ENCODE measurements around the gene PODXL2. TPM values are rescaled to one million over a fixed set of nuclear protein-coding genes. Genes with fewer than 3 reads are reported as not detected.

The PODXL2 gene
- total RNA-seq, 3 donors from 2014 or later (not counting 1 experiment from before 2014, with no cell fraction given): 2.2 to 3.5 (median 2.7) TPM

DNA sequence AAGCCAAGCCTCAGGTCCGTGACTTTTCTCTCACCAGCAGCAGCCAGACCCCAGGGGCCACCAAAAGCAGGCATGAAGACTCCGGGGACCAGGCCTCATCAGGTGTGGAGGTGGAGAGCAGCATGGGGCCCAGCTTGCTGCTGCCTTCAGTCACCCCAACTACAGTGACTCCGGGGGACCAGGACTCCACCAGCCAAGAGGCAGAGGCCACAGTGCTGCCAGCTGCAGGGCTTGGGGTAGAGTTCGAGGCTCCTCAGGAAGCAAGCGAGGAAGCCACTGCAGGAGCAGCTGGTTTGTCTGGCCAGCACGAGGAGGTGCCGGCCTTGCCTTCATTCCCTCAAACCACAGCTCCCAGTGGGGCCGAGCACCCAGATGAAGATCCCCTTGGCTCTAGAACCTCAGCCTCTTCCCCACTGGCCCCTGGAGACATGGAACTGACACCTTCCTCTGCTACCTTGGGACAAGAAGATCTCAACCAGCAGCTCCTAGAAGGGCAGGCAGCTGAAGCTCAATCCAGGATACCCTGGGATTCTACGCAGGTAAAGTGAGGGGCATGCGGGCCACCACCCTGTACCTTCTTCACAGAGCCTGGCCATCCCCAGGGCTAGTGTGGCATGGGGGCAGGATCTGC is 31.8 kb downstream of the PODXL2 start:
- H3K36me3 Mint-ChIP-seq: no peaks in the 10 kb centered on the region
- Histone ChIP-seq H3K4me3 (ENCODE audit: low read length) (no peak overlapping the region), H3K4me1 (ENCODE audit: control insufficient read depth, insufficient read depth, low read length) (no peaks in the 10 kb centered on the region), H3K27me3 (ENCODE audit: control insufficient read depth, insufficient read depth, low read length) (no peaks in the 10 kb centered on the region), H3K9me3 (ENCODE audit: control insufficient read depth, insufficient read depth, low read length) (no peaks in the 10 kb centered on the region), H3K36me3 (ENCODE audit: control insufficient read depth, insufficient read depth, low read length) (no peaks in the 10 kb centered on the region), H3K27ac (ENCODE audit: low read length) (no peak overlapping the region)
- TF ChIP-seq, protein P1, sequence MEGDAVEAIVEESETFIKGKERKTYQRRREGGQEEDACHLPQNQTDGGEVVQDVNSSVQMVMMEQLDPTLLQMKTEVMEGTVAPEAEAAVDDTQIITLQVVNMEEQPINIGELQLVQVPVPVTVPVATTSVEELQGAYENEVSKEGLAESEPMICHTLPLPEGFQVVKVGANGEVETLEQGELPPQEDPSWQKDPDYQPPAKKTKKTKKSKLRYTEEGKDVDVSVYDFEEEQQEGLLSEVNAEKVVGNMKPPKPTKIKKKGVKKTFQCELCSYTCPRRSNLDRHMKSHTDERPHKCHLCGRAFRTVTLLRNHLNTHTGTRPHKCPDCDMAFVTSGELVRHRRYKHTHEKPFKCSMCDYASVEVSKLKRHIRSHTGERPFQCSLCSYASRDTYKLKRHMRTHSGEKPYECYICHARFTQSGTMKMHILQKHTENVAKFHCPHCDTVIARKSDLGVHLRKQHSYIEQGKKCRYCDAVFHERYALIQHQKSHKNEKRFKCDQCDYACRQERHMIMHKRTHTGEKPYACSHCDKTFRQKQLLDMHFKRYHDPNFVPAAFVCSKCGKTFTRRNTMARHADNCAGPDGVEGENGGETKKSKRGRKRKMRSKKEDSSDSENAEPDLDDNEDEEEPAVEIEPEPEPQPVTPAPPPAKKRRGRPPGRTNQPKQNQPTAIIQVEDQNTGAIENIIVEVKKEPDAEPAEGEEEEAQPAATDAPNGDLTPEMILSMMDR (IDR thresholded peaks at IDR 0.05): no peak
- no peak for ATAC-seq
- intact Hi-C loops (cut with micrococcal nuclease): no loop called here
- H3K4me3 Mint-ChIP-seq: no peak overlapping the region
- H3K4me1 Mint-ChIP-seq: no peaks in the 10 kb centered on the region
- DNase-seq: no peak
- peaks cover 4 to 14% of the 10 kb centered on the region in 2 donors for H3K27me3 Mint-ChIP-seq (ENCODE audit: low read depth in 2 of 2)
- no peak overlapping the region for H3K27ac Mint-ChIP-seq
- H3K9me3 Mint-ChIP-seq: no peaks in the 10 kb centered on the region
- 91% methylated on average over 10 of the region's 10 CpGs for WGBS (ENCODE audit: insufficient coverage)

DNA sequence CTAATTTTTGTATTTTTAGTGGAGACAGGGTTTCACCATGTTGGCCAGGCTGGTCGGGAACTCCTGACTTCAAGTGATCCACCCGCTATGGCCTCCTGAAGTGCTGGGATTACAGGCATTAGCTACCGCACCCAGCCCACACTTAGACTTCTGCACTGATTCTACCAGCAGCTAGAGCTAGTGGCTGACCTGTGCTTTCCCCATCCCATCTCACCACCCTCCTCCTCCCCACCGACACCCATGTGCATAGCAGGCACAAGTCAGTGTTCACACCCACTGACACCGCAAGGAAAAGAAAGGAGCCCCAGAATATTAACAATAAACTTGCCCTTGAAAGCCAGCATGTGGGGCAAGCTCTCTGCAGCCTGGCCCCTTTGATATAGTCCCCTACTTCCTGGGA is 32.6 kb downstream of the PODXL2 start:
- DNase-seq (no peak), ATAC-seq (no peak)
- Histone ChIP-seq H3K27me3 (ENCODE audit: control insufficient read depth, insufficient read depth, low read length) (no peaks in the 10 kb centered on the region), H3K4me1 (ENCODE audit: control insufficient read depth, insufficient read depth, low read length) (no peaks in the 10 kb centered on the region), H3K36me3 (ENCODE audit: control insufficient read depth, insufficient read depth, low read length) (no peaks in the 10 kb centered on the region), H3K4me3 (ENCODE audit: low read length) (no peak overlapping the region), H3K9me3 (ENCODE audit: control insufficient read depth, insufficient read depth, low read length) (no peaks in the 10 kb centered on the region), H3K27ac (ENCODE audit: low read length) (no peak overlapping the region)
- Mint-ChIP-seq H3K27ac (no peak overlapping the region), H3K9me3 (no peaks in the 10 kb centered on the region), H3K36me3 (no peaks in the 10 kb centered on the region), H3K27me3 (ENCODE audit: low read depth in 2 of 2) (peaks cover 4 to 14% of the 10 kb centered on the region in 2 donors), H3K4me3 (no peak overlapping the region), H3K4me1 (no peaks in the 10 kb centered on the region)
- TF ChIP-seq, protein P1 (IDR thresholded peaks at IDR 0.05): no peak
- WGBS (ENCODE audit: insufficient coverage): 89% methylated on average over 5 of the region's 5 CpGs
- intact Hi-C loops (cut with micrococcal nuclease): no loop called here

DNA sequence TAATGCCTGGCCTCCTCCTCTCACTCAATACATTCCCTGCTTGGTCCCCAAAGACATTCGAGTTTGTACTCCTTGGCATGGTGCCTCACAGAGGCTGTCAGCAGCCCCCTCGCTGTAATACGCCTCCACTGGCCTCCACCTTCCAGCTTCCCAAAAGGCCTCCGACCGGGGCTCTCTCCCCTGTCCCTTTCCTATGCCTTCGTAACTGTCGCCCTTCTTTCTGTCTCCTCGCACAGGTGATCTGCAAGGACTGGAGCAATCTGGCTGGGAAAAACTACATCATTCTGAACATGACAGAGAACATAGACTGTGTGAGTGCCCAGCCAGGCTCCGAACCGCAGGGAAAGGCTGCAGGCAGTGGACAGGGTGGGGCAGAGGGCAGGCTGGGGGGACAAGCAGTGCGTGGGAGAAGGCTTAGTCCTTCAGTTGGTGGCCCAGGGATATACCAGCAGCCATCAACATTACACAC is 33.0 kb downstream of the PODXL2 start:
- no peaks in the 10 kb centered on the region for H3K4me1 ChIP-seq (ENCODE audit: control insufficient read depth, insufficient read depth, low read length)
- no peak for DNase-seq
- H3K4me3 Mint-ChIP-seq: no peak overlapping the region
- H3K4me3 ChIP-seq (ENCODE audit: low read length): no peak overlapping the region
- no peaks in the 10 kb centered on the region for H3K36me3 Mint-ChIP-seq
- H3K27ac ChIP-seq (ENCODE audit: low read length): no peak overlapping the region
- H3K27me3 ChIP-seq (ENCODE audit: control insufficient read depth, insufficient read depth, low read length): no peaks in the 10 kb centered on the region
- WGBS (ENCODE audit: insufficient coverage): 92% methylated on average over 11 of the region's 11 CpGs
- H3K9me3 Mint-ChIP-seq: no peaks in the 10 kb centered on the region
- peaks cover 4 to 14% of the 10 kb centered on the region in 2 donors for H3K27me3 Mint-ChIP-seq (ENCODE audit: low read depth in 2 of 2)
- TF ChIP-seq, protein P1 (IDR thresholded peaks at IDR 0.05): no peak
- no peaks in the 10 kb centered on the region for H3K36me3 ChIP-seq (ENCODE audit: control insufficient read depth, insufficient read depth, low read length)
- no peak overlapping the region for H3K27ac Mint-ChIP-seq
- ATAC-seq: no peak
- H3K9me3 ChIP-seq (ENCODE audit: control insufficient read depth, insufficient read depth, low read length): no peaks in the 10 kb centered on the region
- intact Hi-C loops (cut with micrococcal nuclease): no loop called here
- H3K4me1 Mint-ChIP-seq: no peaks in the 10 kb centered on the region

DNA sequence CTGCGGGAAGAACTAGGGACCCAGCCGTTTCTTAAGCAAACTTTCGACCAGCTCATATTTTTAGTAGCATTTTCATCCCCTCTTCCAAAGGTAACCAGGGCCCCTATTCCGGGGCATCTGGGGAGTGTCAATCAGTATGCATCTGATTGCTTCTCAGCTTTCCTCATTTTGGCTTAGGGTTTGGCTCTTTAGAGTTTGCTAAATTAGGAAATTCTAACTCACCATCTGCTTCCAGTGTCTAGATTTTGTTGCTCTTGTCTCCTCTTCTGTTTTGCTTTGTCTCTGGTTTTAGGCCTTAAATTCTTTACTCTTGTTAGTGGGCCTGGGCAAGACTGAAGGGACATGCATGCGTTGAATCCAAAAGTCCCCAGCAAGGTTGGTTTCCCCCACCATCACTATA is 34.2 kb downstream of the PODXL2 start:
- Histone ChIP-seq H3K4me1 (ENCODE audit: control insufficient read depth, insufficient read depth, low read length) (no peaks in the 10 kb centered on the region), H3K27ac (ENCODE audit: low read length) (no peak overlapping the region), H3K27me3 (ENCODE audit: control insufficient read depth, insufficient read depth, low read length) (no peaks in the 10 kb centered on the region), H3K9me3 (ENCODE audit: control insufficient read depth, insufficient read depth, low read length) (no peaks in the 10 kb centered on the region), H3K4me3 (ENCODE audit: low read length) (no peak overlapping the region), H3K36me3 (ENCODE audit: control insufficient read depth, insufficient read depth, low read length) (no peaks in the 10 kb centered on the region)
- H3K36me3 Mint-ChIP-seq: no peaks in the 10 kb centered on the region
- no peak overlapping the region for H3K27ac Mint-ChIP-seq
- 93% methylated on average over 5 of the region's 5 CpGs for WGBS (ENCODE audit: insufficient coverage)
- DNase-seq (no peak), ATAC-seq (no peak)
- no peaks in the 10 kb centered on the region for H3K9me3 Mint-ChIP-seq
- intact Hi-C loops (cut with micrococcal nuclease): no loop called here
- no peaks in the 10 kb centered on the region for H3K4me1 Mint-ChIP-seq
- H3K4me3 Mint-ChIP-seq: no peak overlapping the region
- peaks cover 4 to 14% of the 10 kb centered on the region in 2 donors for H3K27me3 Mint-ChIP-seq (ENCODE audit: low read depth in 2 of 2)
- TF ChIP-seq, protein P1 (IDR thresholded peaks at IDR 0.05): no peak
